ACC112 (cell line): ENCODE measurements around the gene OR2A1.
"Not testable (repeated sequence)": the region's sequence is repeated elsewhere in the genome, so short reads cannot be mapped to it uniquely, and the experiment has no call there.

Experiments
- H2AFZ ChIP-seq: fragments of 200-600 bp; sonication (generic); one replicate; pipeline ENCODE4 v1.6.0; 2017; ENCODE audit warnings: antibody characterized with exemption, low read length; ENCODE audit not compliant: unreplicated experiment
- H3K27ac ChIP-seq: fragments of 200-600 bp; sonication (generic); 2 replicates; pipeline ENCODE4 v1.5.1; 2014; ENCODE audit warnings: low read depth, mild to moderate bottlenecking, antibody characterized with exemption, low read length, moderate library complexity
- H3K27me3 ChIP-seq: fragments of 200-600 bp; sonication (generic); 2 replicates; pipeline ENCODE4 v1.6.1; 2014; ENCODE audit warnings: mild to moderate bottlenecking, antibody characterized with exemption, low read length, moderate library complexity, mixed read lengths; ENCODE audit not compliant: insufficient read depth
- H3K36me3 ChIP-seq: fragments of 200-600 bp; sonication (generic); 2 replicates; pipeline ENCODE4 v1.6.1; 2016; ENCODE audit warnings: mild to moderate bottlenecking, antibody characterized with exemption, low read length, moderate library complexity, mixed read lengths; ENCODE audit not compliant: insufficient read depth
- H3K4me1 ChIP-seq: fragments of 200-600 bp; sonication (generic); one replicate; pipeline ENCODE4 v1.6.1; 2016; ENCODE audit warnings: low read length, mixed read lengths; ENCODE audit not compliant: insufficient read depth, unreplicated experiment, control insufficient read depth
- H3K4me3 ChIP-seq: fragments of 200-600 bp; sonication (generic); 2 replicates; pipeline ENCODE4 v1.5.1; 2014; ENCODE audit warnings: mild to moderate bottlenecking, low read depth, low read length
- H3K79me2 ChIP-seq: fragments of 200-600 bp; sonication (generic); one replicate; pipeline ENCODE4 v1.6.0; 2016; ENCODE audit warnings: low read length; ENCODE audit not compliant: control insufficient read depth, unreplicated experiment, insufficient read depth

The OR2A1 gene

GRCh38 chr7:144293794-144294499 is 18.3 kb upstream of the OR2A1 start:
- H3K79me2 ChIP-seq, H3K36me3 ChIP-seq, H3K4me3 ChIP-seq, H2AFZ ChIP-seq, H3K4me1 ChIP-seq, H3K27ac ChIP-seq, H3K27me3 ChIP-seq: not testable (repeated sequence)

DNA sequence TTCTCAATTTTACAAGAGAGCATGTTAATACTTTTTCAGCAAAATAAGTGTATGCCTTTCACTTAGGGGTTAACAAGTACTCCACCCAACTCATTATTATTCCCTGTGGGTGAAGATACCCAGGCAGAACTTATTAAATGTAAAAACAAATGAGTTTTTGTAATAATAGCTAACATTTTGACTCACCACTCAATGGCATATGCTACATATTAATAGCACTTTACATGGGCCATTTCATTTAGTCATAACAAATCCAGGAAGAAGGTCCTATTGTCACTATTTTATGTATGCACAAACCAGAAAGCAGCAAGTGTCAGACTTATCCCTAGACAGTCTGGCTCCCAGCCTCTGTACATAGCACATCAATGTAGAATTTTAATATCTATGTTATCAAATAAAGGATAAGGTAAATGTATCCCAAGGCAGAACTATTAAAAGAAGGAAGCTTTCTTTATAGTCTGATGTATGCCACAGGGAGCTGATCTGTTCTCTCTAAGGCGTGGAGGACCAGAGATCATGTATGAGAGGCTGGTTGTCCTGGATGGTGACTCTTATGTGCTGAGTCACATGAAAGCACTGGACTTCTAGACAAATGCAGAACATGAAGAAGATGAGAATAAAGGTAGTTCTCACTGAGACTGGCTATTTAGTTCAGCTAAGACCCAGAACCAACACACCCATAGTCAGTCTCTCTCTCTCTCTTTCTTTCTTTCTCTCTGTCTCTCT is 9.5 kb upstream of the OR2A1 start:
- H3K4me3 ChIP-seq, H3K27me3 ChIP-seq, H3K36me3 ChIP-seq, H2AFZ ChIP-seq, H3K27ac ChIP-seq, H3K79me2 ChIP-seq, H3K4me1 ChIP-seq: not testable (repeated sequence)

- not testable (repeated sequence) for H3K27me3 ChIP-seq, H2AFZ ChIP-seq, H3K36me3 ChIP-seq, H3K27ac ChIP-seq, H3K4me1 ChIP-seq, H3K4me3 ChIP-seq, H3K79me2 ChIP-seq
These were observed 8.6 kb upstream of the OR2A1 start for GRCh38 chr7:144303607-144304006.

- H3K27ac ChIP-seq, H3K4me1 ChIP-seq, H3K27me3 ChIP-seq, H2AFZ ChIP-seq, H3K4me3 ChIP-seq, H3K79me2 ChIP-seq, H3K36me3 ChIP-seq: not testable (repeated sequence)
These were observed 7.1 kb upstream of the OR2A1 start for GRCh38 chr7:144305156-144305555.

GRCh38 chr7:144309702-144310101 is 2.5 kb upstream of the OR2A1 start:
- H3K4me3 ChIP-seq = not testable (repeated sequence)

GRCh38 chr7:144311218-144311617 is 1.0 kb upstream of the OR2A1 start:
- H3K4me1 ChIP-seq, H3K27ac ChIP-seq, H3K4me3 ChIP-seq, H3K79me2 ChIP-seq, H2AFZ ChIP-seq, H3K27me3 ChIP-seq, H3K36me3 ChIP-seq: not testable (repeated sequence)

More at GRCh38 chr7:144309702-144310101, 2.5 kb upstream of the OR2A1 start:
- not testable (repeated sequence) for H3K36me3 ChIP-seq, H3K4me1 ChIP-seq, H2AFZ ChIP-seq, H3K27ac ChIP-seq, H3K79me2 ChIP-seq, H3K27me3 ChIP-seq

DNA sequence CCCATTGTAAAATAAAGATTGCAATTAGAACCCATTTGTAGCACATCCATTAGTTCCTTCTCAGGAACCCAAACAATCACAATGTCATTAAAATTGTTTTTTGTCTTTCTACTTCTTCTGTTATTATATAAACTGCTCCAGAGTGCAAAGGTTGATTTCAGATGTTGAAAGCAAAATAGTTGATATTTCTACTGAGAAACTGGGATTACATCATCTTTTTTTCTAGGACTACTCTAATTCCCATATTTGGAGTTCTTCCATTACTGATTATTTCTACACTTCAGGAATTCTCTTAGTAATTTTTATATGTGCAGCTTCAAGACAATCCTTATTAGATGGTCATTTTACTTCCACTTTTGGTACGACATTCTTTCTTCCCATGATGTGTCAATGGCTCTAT is 5.3 kb downstream of the OR2A1 start:
- H3K4me3 ChIP-seq, H3K27me3 ChIP-seq, H3K27ac ChIP-seq, H2AFZ ChIP-seq, H3K79me2 ChIP-seq, H3K4me1 ChIP-seq, H3K36me3 ChIP-seq: not testable (repeated sequence)

- not testable (repeated sequence) for H3K36me3 ChIP-seq, H3K27ac ChIP-seq
These were observed 7.3 kb downstream of the OR2A1 start for GRCh38 chr7:144319547-144319946.

GRCh38 chr7:144321677-144322206 is 9.5 kb downstream of the OR2A1 start:
- not testable (repeated sequence) for H3K4me3 ChIP-seq, H3K4me1 ChIP-seq, H3K36me3 ChIP-seq, H3K27ac ChIP-seq, H3K27me3 ChIP-seq, H3K79me2 ChIP-seq, H2AFZ ChIP-seq

More at GRCh38 chr7:144319547-144319946, 7.3 kb downstream of the OR2A1 start:
- H3K27me3 ChIP-seq, H2AFZ ChIP-seq, H3K79me2 ChIP-seq, H3K4me3 ChIP-seq, H3K4me1 ChIP-seq: not testable (repeated sequence)

- not testable (repeated sequence) for H3K27ac ChIP-seq, H3K36me3 ChIP-seq, H3K4me3 ChIP-seq, H2AFZ ChIP-seq, H3K79me2 ChIP-seq, H3K27me3 ChIP-seq, H3K4me1 ChIP-seq
These were observed 11.1 kb downstream of the OR2A1 start for GRCh38 chr7:144323359-144323758.

DNA sequence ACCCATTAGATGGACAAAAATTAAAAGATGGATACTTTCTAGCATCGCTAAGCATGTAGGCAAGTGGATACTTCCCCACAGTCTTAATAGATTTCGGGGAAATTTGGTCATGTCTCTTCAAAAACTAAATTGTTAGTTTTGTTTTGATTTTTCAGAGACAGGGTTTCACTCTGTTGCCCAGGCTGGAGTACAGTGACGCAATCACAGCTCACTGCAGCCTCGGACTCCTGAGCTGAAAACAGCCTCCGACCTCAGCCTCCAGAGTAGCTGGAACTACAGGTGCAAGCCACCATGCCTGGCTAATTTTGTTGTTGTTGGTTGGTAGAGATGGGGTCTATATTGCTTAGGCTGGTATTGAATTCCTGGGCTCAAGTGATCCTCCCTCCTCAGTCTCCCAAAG is 13.6 kb downstream of the OR2A1 start:
- H3K27ac ChIP-seq, H3K36me3 ChIP-seq, H2AFZ ChIP-seq, H3K79me2 ChIP-seq, H3K4me3 ChIP-seq, H3K4me1 ChIP-seq, H3K27me3 ChIP-seq: not testable (repeated sequence)
